C4-2B (cell line): ENCODE data around the gene TMEM95.

ENCODE experiments used
- H3K27ac ChIP-seq: fragments of 450-650 bp; 2 replicates; pipeline ENCODE4 v1.5.1; 2017
- ZFX ChIP-seq: fragments of 450-650 bp; IDR thresholded peaks from 2 replicates; pipeline ENCODE4 v1.6.1; 2017
- TF ChIP-seq, protein P1 (sequence below): fragments of 450-650 bp; conservative IDR thresholded peaks from 2 replicates; pipeline ENCODE4 v1.5.1; 2017; ENCODE audit warnings: mild to moderate bottlenecking

TMEM95 gene, protein sequence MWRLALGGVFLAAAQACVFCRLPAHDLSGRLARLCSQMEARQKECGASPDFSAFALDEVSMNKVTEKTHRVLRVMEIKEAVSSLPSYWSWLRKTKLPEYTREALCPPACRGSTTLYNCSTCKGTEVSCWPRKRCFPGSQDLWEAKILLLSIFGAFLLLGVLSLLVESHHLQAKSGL

DNA sequence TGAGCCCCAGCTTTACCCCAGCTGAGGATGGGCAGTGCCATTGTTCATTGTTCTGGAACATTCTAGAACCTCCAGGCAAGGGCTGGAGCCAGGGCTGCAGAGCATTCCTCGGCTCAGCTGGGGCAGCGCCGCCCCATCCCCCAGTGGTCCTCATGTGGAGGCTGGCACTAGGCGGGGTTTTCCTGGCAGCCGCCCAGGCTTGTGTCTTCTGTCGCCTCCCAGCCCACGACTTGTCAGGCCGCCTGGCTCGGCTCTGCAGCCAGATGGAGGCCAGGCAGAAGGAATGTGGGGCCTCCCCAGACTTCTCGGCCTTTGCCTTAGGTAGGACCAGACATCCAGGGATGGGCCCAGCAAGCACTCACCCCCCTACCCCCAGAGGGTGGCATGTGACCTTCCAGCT is at the start of gene TMEM95:
Gene TMEM95 (plus strand): TSS at position 104 of the 400 bp plus-strand sequence. CDS start 49 bp downstream, at position 153.
- H3K27ac ChIP-seq = no peak within 1 kb of the TSS
- TF ChIP-seq ZFX = no peak
- TF ChIP-seq, protein P1, sequence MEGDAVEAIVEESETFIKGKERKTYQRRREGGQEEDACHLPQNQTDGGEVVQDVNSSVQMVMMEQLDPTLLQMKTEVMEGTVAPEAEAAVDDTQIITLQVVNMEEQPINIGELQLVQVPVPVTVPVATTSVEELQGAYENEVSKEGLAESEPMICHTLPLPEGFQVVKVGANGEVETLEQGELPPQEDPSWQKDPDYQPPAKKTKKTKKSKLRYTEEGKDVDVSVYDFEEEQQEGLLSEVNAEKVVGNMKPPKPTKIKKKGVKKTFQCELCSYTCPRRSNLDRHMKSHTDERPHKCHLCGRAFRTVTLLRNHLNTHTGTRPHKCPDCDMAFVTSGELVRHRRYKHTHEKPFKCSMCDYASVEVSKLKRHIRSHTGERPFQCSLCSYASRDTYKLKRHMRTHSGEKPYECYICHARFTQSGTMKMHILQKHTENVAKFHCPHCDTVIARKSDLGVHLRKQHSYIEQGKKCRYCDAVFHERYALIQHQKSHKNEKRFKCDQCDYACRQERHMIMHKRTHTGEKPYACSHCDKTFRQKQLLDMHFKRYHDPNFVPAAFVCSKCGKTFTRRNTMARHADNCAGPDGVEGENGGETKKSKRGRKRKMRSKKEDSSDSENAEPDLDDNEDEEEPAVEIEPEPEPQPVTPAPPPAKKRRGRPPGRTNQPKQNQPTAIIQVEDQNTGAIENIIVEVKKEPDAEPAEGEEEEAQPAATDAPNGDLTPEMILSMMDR = no peak

DNA sequence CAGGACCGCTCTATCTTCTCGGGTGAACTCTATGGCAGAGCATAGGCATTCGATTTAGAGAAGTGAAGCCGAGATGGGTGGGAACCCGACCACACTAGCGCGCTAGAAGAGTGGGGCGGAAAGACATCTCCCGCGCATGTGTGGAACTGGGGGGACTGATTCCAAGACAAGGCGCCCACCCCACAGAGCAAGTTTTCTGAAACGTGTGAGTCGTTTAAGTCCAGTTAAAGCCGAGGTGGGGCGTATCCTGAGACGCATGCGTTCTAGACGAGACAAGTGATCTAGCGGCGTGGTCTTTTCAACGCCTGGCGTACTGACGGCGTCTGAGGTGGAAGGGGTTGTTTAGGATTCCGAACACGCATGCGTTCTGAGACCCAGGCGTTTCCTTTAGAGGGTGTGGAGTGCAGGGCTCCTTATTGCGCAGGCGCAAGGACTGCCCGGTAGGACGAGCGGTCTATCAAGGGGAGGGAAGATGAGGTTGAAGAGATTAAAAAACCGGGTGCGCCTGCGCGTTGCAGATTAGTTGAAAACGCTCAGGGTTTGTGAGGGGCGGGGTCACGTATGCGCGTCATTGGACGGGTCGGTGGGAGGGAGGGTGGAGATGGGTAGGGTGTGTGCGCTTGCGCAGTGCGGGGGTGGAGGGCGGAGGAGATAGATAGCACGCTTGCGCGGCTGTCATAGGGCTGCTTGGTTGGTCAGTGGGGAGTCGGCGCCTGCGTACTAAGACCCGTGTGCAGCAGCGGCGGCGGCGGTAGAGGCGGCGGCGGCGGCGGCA is 47.9 kb upstream of the TMEM95 start, which contains the start of gene EIF5A:
Gene EIF5A (plus strand): TSS at position 718 of the 775 bp plus-strand sequence. CDS start 2,008 bp downstream, outside the sequence.
- peak within 1 kb of the TSS; percentile 99 for H3K27ac ChIP-seq
- TF ChIP-seq, protein P1 = no peak
- no peak for TF ChIP-seq ZFX

DNA sequence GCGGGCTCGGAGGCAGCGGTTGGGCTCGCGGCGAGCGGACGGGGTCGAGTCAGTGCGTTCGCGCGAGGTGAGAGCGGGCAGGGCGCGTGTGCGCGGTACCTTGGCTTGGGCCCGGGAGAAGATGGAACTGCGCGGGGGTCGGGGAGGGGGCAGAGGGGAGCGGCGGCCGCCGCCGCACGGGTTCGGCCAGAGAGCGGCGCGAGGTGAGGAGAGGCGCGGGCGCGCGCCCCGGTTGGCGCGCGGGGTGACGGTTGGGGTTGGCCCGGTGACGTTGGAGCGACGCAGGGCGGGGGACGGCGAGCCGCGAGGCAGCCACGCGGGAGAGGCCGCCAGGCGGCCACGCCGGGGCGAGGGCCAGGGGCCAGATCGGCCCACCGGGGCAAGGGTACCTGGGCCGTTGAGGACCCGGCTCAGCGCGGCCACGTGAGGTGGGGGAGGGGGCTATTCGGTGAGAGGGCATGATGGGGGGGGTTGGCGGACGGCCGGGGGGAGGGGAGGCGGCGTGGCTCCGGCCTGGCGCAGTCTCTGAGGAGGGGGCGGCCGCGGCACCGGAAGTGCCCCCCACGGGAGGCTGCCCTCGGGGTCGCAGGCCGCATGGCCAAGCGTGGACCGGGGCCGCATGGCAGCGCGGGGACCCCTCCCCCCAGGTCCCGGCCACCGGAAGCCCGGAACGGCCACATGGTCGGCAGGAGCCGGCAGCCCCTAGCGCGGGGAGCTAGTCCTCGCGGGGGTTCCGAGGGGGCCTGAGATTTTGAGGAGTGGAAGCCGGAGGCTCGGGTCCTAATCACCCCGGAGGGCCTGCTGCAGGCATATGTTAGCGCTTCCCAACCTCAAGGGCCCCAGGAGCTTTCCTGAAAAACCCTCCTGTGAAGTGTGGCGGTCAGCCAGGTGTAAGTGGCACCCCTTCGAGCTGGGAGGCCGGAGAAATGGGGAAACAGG is 47.0 kb upstream of the TMEM95 start:
- TF ChIP-seq ZFX = 0 out of 2 replicates have a peak, but pooled peaks have one; percentile 10
- TF ChIP-seq, protein P1 = no peak
- peak overlapping the region; percentile 99 for H3K27ac ChIP-seq

DNA sequence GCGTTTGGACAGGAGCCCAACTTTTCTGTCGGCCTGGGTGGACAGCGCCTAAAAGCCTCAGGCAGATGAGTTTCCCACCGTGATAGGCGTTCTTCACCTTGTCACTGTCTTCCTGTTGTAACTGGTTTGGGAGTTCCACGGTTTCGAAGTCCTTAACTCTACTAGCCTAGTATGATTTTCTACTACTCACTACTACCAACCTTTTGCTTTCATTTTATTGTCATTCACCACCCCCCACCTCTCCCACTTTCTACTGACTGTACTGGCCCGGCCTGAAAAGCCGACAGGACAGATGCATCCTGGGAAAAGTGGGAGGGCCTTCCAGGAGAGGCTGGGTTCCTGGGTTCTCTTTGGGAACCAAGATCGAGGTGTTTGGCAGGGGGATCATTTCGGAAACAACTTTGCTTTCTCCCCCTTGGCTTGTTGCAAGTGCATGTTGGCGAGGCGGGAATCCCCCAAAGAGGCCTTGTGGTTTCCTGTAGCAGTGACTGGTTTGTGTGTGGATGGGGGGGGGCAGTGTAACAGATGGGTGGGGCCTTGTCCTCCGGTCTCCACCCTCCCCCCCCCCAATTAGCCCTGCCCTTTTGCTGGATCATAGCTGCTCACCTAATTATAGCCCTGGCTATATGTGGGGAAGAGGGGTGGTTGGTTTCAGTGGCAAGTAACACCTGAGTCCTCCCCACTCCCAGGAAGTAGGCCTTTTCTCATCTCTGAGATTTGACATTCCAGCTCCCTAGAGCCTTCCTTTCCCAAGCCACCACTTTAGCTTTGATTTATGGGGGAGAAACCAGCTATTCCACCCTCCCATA is 46.1 kb upstream of the TMEM95 start:
- H3K27ac ChIP-seq = peak overlapping the region; percentile 99
- TF ChIP-seq, protein P1 = no peak
- no peak for TF ChIP-seq ZFX

DNA sequence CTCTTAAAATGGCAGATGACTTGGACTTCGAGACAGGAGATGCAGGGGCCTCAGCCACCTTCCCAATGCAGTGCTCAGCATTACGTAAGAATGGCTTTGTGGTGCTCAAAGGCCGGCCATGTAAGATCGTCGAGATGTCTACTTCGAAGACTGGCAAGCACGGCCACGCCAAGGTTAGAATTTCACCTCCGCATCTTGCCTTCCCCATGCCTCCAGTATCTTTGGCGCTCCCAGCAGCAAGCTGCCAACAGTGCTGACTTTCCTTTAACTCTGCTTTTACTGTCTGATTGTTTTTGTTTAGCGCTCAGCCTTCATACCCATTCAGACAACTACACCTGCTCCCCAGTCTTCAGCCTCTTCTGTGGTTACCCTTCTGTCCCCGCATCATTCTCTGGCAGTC is 45.3 kb upstream of the TMEM95 start:
- no peak for TF ChIP-seq ZFX
- TF ChIP-seq, protein P1 = no peak
- H3K27ac ChIP-seq = peak overlapping the region; percentile 99; the same call in 1 of the 2 replicates

DNA sequence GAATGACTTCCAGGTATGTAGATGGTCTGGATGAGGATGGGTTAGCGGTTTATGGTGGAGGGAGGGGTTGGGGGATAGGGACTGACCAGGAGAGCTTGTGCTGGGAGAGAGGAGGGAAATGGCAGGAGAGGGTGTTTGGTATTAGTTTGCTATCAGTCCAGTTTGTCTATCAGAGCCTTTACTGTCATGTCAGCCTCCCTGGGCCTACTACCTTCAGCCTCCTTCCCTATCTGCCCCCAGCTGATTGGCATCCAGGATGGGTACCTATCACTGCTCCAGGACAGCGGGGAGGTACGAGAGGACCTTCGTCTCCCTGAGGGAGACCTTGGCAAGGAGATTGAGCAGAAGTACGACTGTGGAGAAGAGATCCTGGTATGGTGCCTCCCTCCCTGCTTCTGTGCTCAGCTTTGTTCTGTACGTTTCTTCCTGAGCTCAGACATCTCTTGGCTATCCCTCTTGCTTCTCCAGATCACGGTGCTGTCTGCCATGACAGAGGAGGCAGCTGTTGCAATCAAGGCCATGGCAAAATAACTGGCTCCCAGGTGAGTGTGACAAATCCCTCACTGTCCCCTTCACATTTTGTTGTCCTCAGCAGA is 43.7 kb upstream of the TMEM95 start:
- TF ChIP-seq, protein P1 = no peak
- TF ChIP-seq ZFX = no peak
- H3K27ac ChIP-seq = no peak overlapping the region
